Daoy (cell line): ENCODE data around the gene GSX1. TPM values are rescaled to one million over a fixed set of nuclear protein-coding genes. Genes with fewer than 3 reads are reported as not detected.
"Not testable (repeated sequence)": the region's sequence is repeated elsewhere in the genome, so short reads cannot be mapped to it uniquely, and the experiment has no call there.

Experiments
- DNase-seq: peaks from one replicate; pipeline ENCODE4 v3.0.0-alpha.2; 2015; ENCODE audit warnings: low read depth
- total RNA-seq: library from RNA; depleted of rRNA; stranded (reverse); fragments of >200 nt; shearing (Covaris generic); gene quantifications from 2 replicates; pipeline ENCODE4 v1.2.3, GENCODE V29; 2014; rRNA removed

The GSX1 gene
- total RNA-seq, result not detected in 2 replicates

DNA sequence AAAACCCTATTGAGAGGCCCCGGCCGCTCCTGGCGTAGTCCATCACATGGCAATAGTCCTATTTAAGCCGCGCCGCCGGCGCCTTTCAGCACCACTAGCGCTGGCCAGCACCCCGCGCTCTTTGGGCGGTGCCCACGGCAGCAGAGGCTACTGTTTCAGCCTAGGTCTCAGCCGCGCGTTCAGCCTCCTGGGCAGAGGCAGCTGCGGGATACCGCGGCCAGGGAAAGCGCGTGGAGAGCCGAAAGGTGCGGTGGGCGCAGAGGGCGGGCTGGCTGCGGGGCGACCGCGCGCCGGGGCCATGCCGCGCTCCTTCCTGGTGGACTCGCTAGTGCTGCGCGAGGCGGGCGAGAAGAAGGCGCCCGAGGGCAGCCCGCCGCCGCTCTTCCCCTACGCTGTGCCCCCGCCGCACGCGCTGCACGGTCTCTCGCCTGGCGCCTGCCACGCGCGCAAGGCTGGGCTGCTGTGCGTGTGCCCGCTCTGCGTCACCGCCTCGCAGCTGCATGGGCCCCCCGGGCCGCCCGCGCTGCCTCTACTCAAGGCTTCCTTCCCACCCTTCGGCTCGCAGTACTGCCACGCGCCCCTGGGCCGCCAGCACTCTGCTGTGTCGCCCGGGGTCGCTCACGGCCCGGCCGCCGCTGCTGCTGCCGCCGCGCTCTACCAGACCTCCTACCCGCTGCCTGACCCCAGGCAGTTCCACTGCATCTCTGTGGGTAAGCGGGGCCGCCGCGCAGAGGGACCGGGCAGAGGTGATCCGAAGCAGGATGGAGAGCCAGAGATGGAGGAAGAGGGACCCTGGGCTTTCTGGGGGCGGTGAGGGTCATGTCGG lies at the start of gene GSX1:
TSS of gene GSX1 (plus strand) at position 91 of the 826 bp plus-strand sequence. CDS start at position 299, 208 bp downstream.
- DNase-seq, result peak; percentile 83

GRCh38 chr13:27744801-27745200 lies 47.5 kb upstream of the GSX1 start:
- no peak for DNase-seq

GRCh38 chr13:27745301-27745700 lies 47.0 kb upstream of the GSX1 start:
- DNase-seq, result no peak

DNA sequence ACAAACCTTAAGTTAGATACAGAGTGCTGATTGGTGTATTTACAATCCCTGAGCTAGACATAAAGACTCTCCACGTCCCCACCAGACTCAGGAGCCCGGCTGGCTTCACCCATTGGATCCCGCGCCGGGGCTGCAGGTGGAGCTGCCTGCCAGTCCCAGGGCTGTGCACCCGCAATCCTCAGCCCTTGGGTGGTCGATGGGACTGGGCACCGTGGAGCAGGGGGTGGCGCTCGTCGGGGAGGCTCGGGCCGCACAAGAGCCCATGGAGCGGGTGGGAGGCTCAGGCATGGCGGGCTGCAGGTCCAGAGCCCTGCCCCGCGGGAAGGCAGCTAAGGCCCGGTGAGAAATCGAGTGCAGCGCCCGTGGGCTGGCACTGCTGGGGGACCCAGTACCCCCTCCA lies 44.1 kb upstream of the GSX1 start:
- not testable (repeated sequence) for DNase-seq

GRCh38 chr13:27751953-27752532 lies 40.2 kb upstream of the GSX1 start:
- no peak for DNase-seq

GRCh38 chr13:27765650-27766049 lies 26.6 kb upstream of the GSX1 start:
- no peak for DNase-seq

- DNase-seq, result peak; percentile 35
These were observed 21.5 kb upstream of the GSX1 start for GRCh38 chr13:27770809-27771208.

DNA sequence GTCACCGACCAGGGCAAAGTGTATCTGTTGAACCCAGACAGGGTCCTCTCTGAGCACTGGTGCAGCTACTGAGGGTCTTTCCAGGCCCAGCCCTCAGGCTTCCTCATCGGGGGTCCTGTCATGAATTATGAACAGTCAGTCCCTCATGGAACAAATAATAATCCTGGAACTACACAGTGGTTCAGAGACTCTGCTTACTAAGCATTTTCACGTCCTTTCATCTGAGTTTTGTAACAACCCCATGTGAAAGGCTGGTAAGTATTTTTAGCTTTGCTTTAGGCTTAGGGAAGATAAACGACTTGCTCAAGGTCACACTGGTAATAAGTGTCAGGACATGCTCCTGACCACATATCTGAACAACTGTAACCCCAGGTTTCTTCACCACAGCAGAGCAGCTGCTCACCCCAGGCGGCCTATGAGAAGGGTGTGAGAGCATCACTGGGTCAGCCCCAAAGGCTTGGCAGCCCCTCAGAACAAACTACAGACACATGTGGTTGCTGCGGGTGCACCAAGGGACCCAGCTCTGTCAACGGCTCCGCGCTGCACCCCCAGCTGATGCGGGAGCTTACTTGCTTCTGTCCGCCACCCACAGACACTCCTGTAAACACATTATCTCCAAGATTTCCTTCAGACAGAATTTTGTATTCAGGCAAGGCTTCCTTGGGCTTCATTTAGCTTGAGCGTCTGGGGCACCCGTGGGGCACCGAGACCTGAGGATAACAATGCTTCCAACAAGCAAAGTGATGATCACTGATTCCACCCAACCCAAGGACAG lies 19.4 kb upstream of the GSX1 start:
- no peak for DNase-seq

- DNase-seq, result no peak
These were observed 18.1 kb upstream of the GSX1 start for GRCh38 chr13:27774169-27774568.

DNA sequence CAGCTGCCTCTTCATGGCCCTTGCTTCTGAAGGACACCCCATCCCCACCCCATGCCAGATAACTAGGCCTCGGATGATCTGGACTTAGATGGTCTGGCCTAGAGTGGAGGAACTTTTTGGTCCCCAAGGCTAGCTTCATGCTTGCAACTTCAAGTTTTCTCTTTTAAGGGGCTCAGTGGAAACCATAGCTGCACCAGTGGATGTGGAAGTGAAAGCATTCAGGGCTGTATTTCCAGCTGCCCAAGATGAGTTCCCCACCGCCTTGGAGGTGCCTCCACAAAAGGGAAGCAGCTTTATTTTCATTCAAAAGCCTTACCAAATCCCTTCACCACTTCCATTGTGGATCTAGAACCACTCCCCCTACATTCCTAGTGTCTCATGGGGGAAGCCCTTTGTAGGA lies 17.6 kb upstream of the GSX1 start:
- no peak for DNase-seq

- peak; percentile 28 for DNase-seq
These were observed 16.3 kb upstream of the GSX1 start for GRCh38 chr13:27775943-27776342.

DNA sequence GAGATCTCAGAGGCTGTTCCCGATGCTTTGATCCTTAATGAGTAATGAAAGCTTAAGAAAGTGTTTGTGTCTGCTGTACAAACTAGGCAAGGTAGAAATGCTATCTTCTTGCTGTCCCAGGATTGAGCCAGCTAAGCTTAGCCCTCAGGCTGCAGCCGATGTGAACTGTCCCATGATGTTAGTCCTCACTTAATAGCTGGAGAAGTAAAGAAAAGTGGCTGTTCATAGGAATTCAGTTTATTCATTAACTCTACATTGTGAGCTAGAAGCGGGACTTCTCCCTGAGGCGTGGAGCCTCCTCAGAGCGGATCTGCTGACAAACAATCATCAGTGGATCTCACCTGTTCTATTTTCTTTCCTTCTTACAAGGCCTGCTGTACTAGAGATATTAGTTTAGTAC lies 10.1 kb upstream of the GSX1 start:
- no peak for DNase-seq

GRCh38 chr13:27783111-27783510 lies 9.2 kb upstream of the GSX1 start:
- DNase-seq, result no peak

- no peak for DNase-seq
These were observed 4.0 kb upstream of the GSX1 start for GRCh38 chr13:27788271-27788670.

DNA sequence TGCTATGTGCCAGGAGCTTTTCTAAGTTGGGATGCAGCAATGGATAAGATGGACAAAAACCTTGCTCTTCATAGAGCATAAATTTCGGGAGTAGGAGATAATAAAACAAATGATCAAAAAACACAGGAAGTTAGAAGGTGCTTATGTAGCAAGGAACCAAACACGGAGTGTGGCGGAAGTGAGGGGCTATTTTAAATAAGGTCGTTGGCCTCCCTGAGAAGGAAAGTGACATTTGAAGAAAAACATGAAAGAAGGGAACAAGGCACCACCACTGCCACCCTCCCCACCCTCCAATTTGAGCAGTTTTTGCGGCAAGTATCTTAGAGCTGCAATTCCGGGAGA lies 3.2 kb upstream of the GSX1 start:
- no peak for DNase-seq

- no peak for DNase-seq
These were observed 2.6 kb upstream of the GSX1 start for GRCh38 chr13:27789495-27790303.

DNA sequence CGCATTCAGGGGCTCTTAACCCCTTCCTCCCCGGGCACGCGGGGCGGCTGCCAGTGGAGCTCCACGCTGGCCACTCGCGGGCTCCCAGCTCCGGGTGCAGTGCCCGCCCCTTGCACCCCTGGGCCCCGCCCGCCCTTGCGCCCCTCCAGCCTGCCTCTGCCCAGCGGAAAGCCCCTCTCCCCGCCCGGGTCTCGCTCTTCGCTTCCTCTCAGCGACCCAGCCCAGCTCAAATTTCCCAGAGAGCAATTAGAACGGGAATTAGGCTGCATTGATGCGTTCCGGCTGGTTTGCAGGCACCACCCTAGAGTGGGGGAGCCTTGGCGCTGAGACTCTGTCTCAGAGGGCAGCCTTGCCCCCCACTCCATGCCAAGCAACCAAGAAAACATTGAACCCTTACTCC lies 1.8 kb upstream of the GSX1 start:
- no peak for DNase-seq

DNA sequence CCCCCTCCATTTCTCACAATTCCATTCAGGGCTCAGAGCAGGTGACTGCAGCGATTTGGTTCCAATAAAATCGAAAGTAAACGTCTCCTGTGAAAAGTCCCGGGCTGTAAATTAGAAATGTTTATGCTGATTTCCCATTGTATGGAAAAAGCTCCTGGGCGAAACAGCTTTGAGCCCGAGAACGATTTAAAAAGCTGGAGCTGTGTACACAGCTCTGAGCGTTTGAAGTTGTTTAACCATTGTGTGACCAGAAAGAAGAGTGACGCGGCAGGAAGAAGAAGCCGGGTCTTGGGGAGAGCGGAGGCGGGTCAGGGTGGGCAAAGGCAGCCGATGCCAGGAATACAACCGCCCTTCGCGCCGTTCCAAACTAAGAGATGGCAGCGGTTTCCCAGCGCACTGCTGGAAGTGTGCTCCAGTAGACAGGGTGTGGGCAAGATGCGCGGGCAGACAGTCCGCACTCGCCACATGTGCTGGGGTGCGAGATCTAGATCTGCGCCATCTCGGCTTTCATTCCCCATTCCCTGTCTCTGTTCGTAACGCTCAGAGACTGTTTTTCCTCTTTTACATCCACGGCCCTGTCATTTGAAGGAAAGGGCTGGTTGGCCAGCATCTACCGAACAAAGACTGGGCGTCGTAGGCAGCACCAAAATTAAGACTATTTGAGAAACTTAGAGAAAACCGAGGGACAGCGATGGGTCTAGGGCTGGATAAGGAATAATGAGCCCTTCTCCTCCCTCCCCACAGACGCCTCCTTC lies 960 bp upstream of the GSX1 start:
- no peak for DNase-seq

- no peak for DNase-seq
These were observed 336 bp upstream of the GSX1 start for GRCh38 chr13:27791901-27792392.

GRCh38 chr13:27793507-27794367 lies 1.5 kb downstream of the GSX1 start:
- DNase-seq, result no peak
